ENCODE results near the gene POMT2.

Gene POMT2

DNA sequence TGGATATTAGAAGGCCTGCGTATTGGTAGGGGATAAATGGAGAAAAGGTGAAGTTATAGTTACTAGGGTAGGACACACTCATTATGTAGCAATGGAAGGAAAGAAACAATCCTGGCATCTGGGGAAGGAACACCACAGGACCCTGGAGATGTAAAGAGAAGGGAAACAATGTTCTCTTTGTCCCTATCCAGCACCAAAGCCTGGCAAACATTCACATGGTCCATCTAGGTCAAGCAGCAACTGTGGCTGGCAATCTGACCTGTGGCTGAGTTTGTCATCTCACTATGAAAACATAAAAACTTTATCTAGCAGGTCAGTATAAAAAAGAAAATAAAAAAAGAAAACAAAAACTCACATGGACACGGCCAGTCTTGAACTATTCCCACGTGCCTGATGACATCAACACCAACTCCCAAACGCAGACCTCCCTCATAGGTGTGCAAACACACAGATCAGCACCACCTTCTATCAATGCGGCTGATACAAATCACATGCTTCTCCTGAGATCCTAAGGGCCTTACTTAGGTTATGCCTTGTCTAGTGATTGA is 2.6 kb downstream of the POMT2 start:
- TF ChIP-seq SPI1 (IDR thresholded peaks at IDR 0.05; ENCODE audit: low read depth, low read length) (no peak), TAF1 (IDR thresholded peaks at IDR 0.05; ENCODE audit: low read depth, low read length) (no peak), PAX5 (IDR thresholded peaks at IDR 0.05; ENCODE audit: insufficient read depth, low read length, severe bottlenecking) (no peak), POU2F2 (IDR thresholded peaks at IDR 0.05; ENCODE audit: low read depth, low read length) (no peak), POLR2AphosphoS5 (IDR thresholded peaks at IDR 0.05; ENCODE audit: low read depth, low read length) (no peak), POLR2A (IDR thresholded peaks at IDR 0.05; ENCODE audit: low read depth, low read length) (no peak)

DNA sequence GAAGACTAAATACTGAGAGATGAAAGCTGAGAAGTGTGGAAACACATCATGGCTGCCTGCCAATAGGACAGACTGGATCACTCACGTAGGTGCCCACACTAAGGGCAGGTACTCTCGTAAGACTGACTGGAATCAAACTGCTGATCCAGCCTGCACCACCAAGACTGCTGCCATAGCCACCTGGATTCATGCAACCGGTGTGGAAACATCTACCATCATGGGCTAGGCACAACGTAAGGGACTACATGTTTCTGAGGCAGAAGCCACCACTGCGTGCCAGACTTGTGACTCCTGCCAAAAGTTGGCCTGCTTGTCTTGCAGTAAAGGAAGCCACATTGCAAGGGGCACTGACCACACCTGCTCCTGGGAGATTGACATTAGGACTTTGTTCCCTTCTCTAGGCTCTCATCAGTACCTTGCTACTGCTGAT is 3.8 kb downstream of the POMT2 start:
- TF ChIP-seq PAX5 (IDR thresholded peaks at IDR 0.05; ENCODE audit: insufficient read depth, low read length, severe bottlenecking) (no peak), TAF1 (IDR thresholded peaks at IDR 0.05; ENCODE audit: low read depth, low read length) (no peak), POLR2AphosphoS5 (IDR thresholded peaks at IDR 0.05; ENCODE audit: low read depth, low read length) (no peak), POLR2A (IDR thresholded peaks at IDR 0.05; ENCODE audit: low read depth, low read length) (no peak), POU2F2 (IDR thresholded peaks at IDR 0.05; ENCODE audit: low read depth, low read length) (no peak), SPI1 (IDR thresholded peaks at IDR 0.05; ENCODE audit: low read depth, low read length) (no peak)
- DNase-seq (ENCODE audit: insufficient read length, low spot score) (no peak), FAIRE-seq (no peak)

More for the DNA sequence above, 2.6 kb downstream of the POMT2 start:
- FAIRE-seq (no peak), DNase-seq (ENCODE audit: insufficient read length, low spot score) (no peak)

DNA sequence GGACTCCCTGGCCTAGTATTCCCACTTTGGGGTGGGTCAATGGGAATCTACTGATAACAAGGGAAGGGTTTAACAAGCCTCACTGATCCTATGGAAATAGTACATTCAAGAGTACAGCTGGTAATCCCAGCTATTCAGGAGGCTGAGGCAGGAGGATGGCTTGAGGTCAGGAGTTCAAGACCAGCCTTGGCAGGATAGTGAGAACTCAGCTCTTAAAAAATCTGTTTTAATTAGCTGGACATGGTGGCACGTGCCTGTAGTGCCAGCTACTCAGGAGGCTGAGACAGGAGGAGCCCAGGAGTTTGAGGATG is 4.5 kb downstream of the POMT2 start:
- TF ChIP-seq PAX5 (IDR thresholded peaks at IDR 0.05; ENCODE audit: insufficient read depth, low read length, severe bottlenecking) (no peak), SPI1 (IDR thresholded peaks at IDR 0.05; ENCODE audit: low read depth, low read length) (no peak), POLR2A (IDR thresholded peaks at IDR 0.05; ENCODE audit: low read depth, low read length) (no peak), POLR2AphosphoS5 (IDR thresholded peaks at IDR 0.05; ENCODE audit: low read depth, low read length) (no peak), POU2F2 (IDR thresholded peaks at IDR 0.05; ENCODE audit: low read depth, low read length) (no peak), TAF1 (IDR thresholded peaks at IDR 0.05; ENCODE audit: low read depth, low read length) (no peak)
- DNase-seq (ENCODE audit: insufficient read length, low spot score) (no peak), FAIRE-seq (no peak)

DNA sequence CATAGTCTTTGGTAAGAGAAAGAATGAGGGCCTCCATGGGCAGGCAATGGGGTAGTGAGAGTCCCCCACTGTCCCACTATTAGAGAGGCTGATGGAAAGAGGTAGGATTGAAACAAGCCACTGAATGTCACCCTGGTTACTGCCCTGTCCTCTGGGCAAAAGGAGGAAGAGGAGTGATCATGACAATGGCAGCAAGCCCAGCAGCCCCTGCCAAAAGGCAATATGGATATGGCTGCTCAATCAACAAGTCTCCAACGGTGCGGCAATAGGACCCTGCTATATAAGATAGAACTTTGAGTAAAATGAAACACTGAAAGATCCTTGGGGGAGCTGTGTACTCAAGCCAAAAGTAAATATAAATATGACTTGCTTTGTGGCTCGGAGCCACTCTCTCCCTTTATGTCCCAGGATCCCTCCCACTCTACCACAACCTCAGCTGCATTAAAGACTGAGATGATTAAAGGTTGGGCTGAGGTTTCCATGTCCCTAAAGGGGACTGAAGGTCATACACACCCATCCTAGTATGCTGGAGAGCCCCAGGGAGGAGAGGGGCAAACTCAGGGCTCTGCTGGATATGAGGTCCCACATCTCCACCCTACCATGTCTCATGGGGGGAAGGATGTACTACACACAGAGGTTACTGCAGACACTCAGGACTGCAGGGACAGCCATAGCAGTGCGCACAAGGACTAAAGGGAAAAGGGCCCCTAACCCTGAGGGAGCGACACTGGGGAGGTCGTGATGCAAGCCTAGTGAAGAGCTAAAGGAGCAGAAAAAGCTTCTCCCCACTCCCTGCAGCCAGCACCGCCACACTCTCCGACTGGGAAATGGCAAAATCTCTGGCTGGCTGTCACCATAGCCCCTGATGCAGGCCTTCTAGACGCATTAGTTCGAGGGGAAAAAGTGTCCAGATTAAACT is 5.9 kb downstream of the POMT2 start:
- no peak for FAIRE-seq
- DNase-seq (ENCODE audit: insufficient read length, low spot score), result no peak
- TF ChIP-seq SPI1 (IDR thresholded peaks at IDR 0.05; ENCODE audit: low read depth, low read length), result no peak
- TF ChIP-seq POLR2A (IDR thresholded peaks at IDR 0.05; ENCODE audit: low read depth, low read length), result no peak
- no peak for TF ChIP-seq TAF1 (IDR thresholded peaks at IDR 0.05; ENCODE audit: low read depth, low read length)
- TF ChIP-seq POU2F2 (IDR thresholded peaks at IDR 0.05; ENCODE audit: low read depth, low read length), result no peak
- no peak for TF ChIP-seq POLR2AphosphoS5 (IDR thresholded peaks at IDR 0.05; ENCODE audit: low read depth, low read length)
- no peak for TF ChIP-seq PAX5 (IDR thresholded peaks at IDR 0.05; ENCODE audit: insufficient read depth, low read length, severe bottlenecking)

DNA sequence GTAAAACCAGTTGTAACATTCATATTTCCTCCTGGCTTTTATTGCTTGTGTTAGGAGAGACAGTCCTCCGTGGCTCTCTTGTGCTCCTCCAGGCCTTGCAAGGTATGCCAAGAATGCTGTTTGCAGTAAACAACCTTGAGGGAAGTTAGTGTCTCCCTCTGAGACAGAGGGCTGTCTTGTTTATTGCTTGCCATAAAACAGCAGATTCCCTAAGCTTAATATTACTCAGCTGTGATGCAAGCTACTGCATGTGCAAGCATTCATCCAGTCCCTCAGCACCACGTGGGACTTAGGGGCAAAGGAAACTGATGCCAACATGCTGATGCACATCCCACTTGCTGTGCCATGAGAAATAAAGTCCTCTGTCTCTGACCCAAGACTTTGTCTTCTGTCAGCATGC is 6.6 kb downstream of the POMT2 start:
- FAIRE-seq (no peak), DNase-seq (ENCODE audit: insufficient read length, low spot score) (no peak)
- TF ChIP-seq SPI1 (IDR thresholded peaks at IDR 0.05; ENCODE audit: low read depth, low read length) (no peak), POU2F2 (IDR thresholded peaks at IDR 0.05; ENCODE audit: low read depth, low read length) (no peak), TAF1 (IDR thresholded peaks at IDR 0.05; ENCODE audit: low read depth, low read length) (no peak), PAX5 (IDR thresholded peaks at IDR 0.05; ENCODE audit: insufficient read depth, low read length, severe bottlenecking) (no peak), POLR2A (IDR thresholded peaks at IDR 0.05; ENCODE audit: low read depth, low read length) (no peak), POLR2AphosphoS5 (IDR thresholded peaks at IDR 0.05; ENCODE audit: low read depth, low read length) (no peak)

DNA sequence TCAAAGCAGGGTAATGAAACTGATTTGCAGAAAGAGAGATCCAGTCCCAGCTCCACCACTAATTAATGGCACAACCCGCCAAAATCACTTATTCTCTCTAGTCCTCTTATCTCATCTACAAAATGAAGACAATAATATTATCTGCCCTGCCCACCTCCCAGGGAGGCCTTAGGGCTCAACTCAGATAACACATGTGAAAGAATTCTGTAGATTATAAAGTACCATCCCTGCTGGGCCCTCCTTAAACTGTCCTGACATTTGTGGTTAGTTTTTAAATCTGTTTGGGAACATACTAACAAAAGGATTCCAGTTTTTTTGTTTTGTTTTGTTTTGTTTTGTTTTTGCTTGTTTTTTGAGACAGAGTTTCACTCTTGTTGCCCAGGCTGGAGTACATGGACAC is 7.3 kb downstream of the POMT2 start:
- TF ChIP-seq POLR2A (IDR thresholded peaks at IDR 0.05; ENCODE audit: low read depth, low read length) (no peak), SPI1 (IDR thresholded peaks at IDR 0.05; ENCODE audit: low read depth, low read length) (no peak), POLR2AphosphoS5 (IDR thresholded peaks at IDR 0.05; ENCODE audit: low read depth, low read length) (no peak), TAF1 (IDR thresholded peaks at IDR 0.05; ENCODE audit: low read depth, low read length) (no peak), PAX5 (IDR thresholded peaks at IDR 0.05; ENCODE audit: insufficient read depth, low read length, severe bottlenecking) (no peak), POU2F2 (IDR thresholded peaks at IDR 0.05; ENCODE audit: low read depth, low read length) (no peak)
- DNase-seq (ENCODE audit: insufficient read length, low spot score) (no peak), FAIRE-seq (no peak)

DNA sequence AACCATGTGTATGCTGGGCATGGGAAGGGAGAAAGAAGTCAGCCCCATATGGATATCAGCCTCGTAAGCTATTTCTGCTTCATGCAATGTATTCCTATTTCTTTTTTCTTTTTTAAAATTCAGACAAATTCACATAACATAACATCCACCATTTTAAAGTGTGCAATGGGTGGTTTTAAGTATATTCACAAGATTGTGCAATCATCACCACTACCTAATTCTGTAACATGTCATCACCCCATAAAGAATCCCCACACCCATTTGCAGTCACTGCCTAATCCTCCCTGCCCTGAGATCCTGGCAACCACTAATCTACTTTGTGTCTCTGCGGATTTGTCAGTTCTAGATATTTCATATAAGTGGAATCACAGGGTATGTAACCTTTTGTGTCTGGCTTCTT is 9.5 kb downstream of the POMT2 start:
- FAIRE-seq, result no peak
- DNase-seq (ENCODE audit: insufficient read length, low spot score), result no peak
- TF ChIP-seq SPI1 (IDR thresholded peaks at IDR 0.05; ENCODE audit: low read depth, low read length), result no peak
- no peak for TF ChIP-seq POLR2A (IDR thresholded peaks at IDR 0.05; ENCODE audit: low read depth, low read length)
- no peak for TF ChIP-seq PAX5 (IDR thresholded peaks at IDR 0.05; ENCODE audit: insufficient read depth, low read length, severe bottlenecking)

DNA sequence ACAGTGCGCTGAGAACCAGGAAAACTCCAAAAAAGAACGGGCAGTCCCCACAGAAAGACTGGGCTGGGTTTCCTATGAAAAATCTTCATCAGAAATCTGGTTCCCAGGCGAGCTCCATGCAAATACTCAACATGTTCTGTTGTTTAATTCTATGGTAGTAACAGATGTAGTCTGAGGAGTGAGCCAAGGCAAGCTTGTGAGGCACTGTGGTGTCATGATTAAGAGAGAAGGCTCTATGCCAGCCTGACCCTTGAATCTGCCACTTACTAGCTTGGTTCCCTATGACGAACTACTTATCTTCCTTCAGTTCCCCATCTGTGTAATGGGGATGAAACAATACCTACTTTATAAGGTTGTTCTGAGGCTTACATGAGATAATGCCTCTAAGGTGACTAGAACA is 10.7 kb downstream of the POMT2 start:
- FAIRE-seq (no peak), DNase-seq (ENCODE audit: insufficient read length, low spot score) (no peak)
- TF ChIP-seq SPI1 (IDR thresholded peaks at IDR 0.05; ENCODE audit: low read depth, low read length) (no peak), POLR2A (IDR thresholded peaks at IDR 0.05; ENCODE audit: low read depth, low read length) (no peak), PAX5 (IDR thresholded peaks at IDR 0.05; ENCODE audit: insufficient read depth, low read length, severe bottlenecking) (no peak), POLR2AphosphoS5 (IDR thresholded peaks at IDR 0.05; ENCODE audit: low read depth, low read length) (no peak), POU2F2 (IDR thresholded peaks at IDR 0.05; ENCODE audit: low read depth, low read length) (no peak), TAF1 (IDR thresholded peaks at IDR 0.05; ENCODE audit: low read depth, low read length) (no peak)

DNA sequence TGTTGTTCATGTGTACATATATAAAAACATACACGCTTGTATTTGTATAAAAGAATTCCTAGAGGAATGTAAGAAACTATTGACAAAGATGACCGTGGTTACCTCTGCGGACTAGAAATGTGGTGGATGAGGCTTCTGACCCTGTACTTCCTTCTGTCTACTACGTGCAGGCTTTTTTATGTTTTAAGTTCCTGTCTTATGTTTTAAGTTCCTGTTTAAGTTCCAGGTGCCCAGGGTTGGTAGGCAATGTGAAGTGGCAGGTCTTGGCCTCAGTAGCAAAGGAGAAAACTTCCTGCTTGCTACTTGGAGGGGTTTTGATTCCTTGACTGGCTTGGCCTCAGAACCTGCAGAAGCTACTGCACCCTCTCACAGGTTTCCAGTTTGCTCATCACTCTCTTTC is 11.6 kb downstream of the POMT2 start:
- TF ChIP-seq POLR2AphosphoS5 (IDR thresholded peaks at IDR 0.05; ENCODE audit: low read depth, low read length), result no peak
- TF ChIP-seq TAF1 (IDR thresholded peaks at IDR 0.05; ENCODE audit: low read depth, low read length), result no peak
- no peak for TF ChIP-seq POLR2A (IDR thresholded peaks at IDR 0.05; ENCODE audit: low read depth, low read length)
- TF ChIP-seq PAX5 (IDR thresholded peaks at IDR 0.05; ENCODE audit: insufficient read depth, low read length, severe bottlenecking), result no peak
- TF ChIP-seq SPI1 (IDR thresholded peaks at IDR 0.05; ENCODE audit: low read depth, low read length), result no peak
- TF ChIP-seq POU2F2 (IDR thresholded peaks at IDR 0.05; ENCODE audit: low read depth, low read length), result no peak
- DNase-seq (ENCODE audit: insufficient read length, low spot score) (no peak), FAIRE-seq (no peak)

Measured in GM12891 (cell line).